ENCODE data around the gene ESCO1.

Gene ESCO1

DNA sequence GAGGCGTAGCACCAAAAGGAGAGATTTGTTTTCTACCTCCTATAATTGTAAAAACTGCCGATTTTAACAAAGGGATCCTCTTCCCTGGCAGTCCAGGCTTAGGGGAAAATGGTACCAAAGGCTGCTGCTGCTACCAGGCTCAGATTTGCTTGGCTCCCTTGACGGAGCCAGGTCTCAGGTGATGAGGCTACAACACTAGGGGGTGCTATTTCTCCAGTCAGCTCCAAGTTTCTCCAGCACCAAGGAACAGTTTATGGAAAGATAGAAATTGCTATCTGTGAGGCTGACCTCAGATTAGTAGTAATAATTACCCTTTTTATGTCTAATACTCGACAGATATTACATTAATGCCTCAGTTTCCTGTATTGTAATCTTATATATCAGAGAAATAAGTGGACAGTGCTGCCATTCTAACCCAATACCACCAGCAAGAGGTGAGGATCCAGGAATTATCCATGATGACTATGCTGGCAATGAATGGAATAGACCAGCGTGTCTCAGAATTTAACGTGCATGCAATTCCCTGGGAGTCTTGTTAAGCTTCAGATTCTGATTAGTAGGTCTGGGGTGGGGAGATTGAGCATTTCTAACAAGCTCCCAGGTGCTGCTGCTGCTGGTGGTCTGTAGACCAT, 111.3 kb downstream of the ESCO1 start:
- peak; percentile 60 for DNase-seq

DNA sequence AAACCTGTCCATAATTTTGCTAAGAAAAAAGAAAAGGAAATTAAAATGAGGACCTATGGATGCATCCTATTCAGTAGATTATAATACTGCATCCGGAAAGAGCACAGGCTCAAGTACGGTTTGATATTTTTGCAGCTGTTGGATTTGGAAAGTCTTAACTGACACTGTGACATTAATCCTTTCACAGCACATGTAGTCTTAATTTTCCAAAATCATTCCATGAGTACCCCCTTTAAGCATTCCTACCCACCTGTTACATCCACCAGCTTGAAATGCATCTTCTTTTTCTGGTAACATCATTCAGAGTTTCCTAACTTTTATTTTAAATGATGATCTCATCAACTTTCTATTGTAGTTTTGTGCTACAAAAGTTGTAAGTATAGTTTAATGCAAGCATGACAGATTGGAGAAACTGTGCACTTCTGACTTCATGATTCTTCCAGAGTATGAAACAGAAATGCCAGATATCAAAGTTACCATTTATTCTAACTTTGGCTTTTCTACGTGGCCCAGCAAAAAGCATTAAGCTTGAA, 113.5 kb downstream of the ESCO1 start:
- DNase-seq: no peak

DNA sequence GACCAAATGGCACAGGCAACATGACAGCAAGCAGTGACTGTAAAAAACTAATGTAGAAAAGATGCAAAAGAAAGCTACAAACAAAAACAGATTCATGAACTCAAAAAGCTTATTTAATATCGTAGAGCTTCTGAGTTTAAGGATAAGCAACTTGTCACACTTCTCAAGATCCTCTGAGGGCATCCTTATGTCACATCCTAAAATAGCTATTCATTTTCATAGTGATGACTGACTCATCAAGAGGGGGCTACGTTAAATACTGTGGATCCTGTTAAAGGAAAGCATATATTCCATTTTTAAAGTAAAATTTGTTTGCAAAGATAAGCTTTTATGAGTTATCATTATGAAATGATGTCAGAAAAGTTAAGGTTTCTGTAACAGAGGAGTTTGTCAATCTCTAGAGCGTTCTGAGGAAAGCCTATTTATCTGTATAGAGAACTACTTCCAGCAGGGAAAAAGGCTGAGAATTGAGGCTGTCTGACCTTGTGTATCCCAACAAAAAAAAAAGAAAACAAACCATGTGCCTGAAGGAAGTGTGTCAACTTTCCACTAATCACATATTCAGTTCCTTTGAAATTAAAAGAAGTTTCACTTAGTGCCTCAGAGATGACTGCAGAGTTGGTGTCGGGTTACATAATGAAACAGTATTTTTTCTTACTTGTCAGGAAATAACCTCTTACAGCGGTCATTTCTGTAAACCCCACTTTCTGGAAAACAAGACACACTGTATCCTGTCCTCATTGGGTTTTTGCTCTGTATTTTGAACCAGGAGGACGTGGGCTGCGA, 115.5 kb downstream of the ESCO1 start:
- DNase-seq: no peak

DNA sequence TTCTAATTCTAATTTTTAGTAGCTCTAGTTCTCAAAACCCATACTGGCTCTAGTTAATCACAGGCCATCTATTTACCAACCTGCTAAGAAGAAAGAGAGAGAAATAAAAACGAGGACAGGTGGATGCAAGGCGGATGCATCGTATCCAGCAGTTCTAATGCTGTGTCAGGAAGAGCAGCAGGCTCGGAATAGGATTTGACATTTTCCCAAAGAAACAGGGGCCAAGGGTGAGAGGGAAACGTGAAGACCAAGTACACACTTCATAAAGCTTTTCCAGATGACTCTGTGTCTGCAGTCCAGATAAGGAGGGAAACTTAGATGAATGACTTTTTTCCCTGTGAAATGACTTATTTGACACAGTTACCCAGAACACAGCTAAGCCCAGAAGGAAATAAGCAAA, 117.5 kb downstream of the ESCO1 start:
- DNase-seq: no peak

- DNase-seq: no peak
Observed at GRCh38 chr18:21481739-21482138, 118.8 kb downstream of the ESCO1 start.

- DNase-seq: no peak
Observed at GRCh38 chr18:21479721-21480120, 120.8 kb downstream of the ESCO1 start.
